ENCODE data around the gene ZCCHC7.
"Not testable (repeated sequence)": the region's sequence is repeated elsewhere in the genome, so short reads cannot be mapped to it uniquely, and the experiment has no call there.

ZCCHC7 gene

DNA sequence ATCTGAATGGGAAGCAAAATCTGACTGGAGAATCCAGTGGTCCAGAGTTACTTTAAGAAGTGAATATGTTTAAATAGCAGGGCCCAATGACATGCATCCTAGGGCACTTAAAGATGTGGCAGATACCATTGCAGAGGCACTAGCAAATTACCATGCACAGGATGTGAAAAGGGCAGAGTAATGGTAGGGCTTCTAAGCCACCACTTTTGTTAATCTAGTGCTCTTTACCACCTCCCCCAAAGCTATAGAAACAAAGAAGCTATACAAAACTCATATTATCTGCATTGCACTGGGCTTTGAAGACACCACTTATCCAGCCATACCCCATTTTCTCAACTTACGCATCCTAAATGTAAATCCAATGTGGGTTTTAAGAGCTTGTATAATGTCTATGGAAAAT, 81.2 kb downstream of the ZCCHC7 start:
- H3K27ac ChIP-seq, result no peak overlapping the region
- DNase-seq (ENCODE audit: low spot score), result no peak
- ChIA-PET CTCF (no interaction called here), POLR2A (ENCODE audit: low non-redundant PET) (no interaction called here)
- TF ChIP-seq, protein P1, sequence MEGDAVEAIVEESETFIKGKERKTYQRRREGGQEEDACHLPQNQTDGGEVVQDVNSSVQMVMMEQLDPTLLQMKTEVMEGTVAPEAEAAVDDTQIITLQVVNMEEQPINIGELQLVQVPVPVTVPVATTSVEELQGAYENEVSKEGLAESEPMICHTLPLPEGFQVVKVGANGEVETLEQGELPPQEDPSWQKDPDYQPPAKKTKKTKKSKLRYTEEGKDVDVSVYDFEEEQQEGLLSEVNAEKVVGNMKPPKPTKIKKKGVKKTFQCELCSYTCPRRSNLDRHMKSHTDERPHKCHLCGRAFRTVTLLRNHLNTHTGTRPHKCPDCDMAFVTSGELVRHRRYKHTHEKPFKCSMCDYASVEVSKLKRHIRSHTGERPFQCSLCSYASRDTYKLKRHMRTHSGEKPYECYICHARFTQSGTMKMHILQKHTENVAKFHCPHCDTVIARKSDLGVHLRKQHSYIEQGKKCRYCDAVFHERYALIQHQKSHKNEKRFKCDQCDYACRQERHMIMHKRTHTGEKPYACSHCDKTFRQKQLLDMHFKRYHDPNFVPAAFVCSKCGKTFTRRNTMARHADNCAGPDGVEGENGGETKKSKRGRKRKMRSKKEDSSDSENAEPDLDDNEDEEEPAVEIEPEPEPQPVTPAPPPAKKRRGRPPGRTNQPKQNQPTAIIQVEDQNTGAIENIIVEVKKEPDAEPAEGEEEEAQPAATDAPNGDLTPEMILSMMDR (conservative IDR thresholded peaks at IDR 0.05; ENCODE audit: low read depth), result no peak

DNA sequence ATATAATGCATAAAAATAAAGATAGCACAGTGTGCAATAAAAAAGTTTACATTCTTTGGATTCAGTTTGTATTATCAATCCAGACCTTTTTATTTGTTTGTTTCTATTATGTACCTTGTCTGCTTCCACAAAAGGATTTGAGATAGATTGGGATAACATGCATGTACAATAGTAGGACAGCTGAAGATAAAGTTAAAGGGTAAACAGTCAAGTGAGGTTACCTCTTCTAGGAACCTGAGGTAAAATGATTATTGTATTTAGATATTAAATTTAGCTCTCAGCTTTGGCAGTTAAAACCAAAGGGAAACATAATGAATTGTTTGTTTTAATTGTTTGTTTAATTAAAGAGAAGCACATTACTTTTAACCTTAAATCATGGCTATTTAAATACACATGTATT, 81.7 kb downstream of the ZCCHC7 start:
- ChIA-PET POLR2A (ENCODE audit: low non-redundant PET) (no interaction called here), CTCF (no interaction called here)
- no peak overlapping the region for H3K27ac ChIP-seq
- TF ChIP-seq, protein P1 (conservative IDR thresholded peaks at IDR 0.05; ENCODE audit: low read depth), result no peak
- no peak for DNase-seq (ENCODE audit: low spot score)

DNA sequence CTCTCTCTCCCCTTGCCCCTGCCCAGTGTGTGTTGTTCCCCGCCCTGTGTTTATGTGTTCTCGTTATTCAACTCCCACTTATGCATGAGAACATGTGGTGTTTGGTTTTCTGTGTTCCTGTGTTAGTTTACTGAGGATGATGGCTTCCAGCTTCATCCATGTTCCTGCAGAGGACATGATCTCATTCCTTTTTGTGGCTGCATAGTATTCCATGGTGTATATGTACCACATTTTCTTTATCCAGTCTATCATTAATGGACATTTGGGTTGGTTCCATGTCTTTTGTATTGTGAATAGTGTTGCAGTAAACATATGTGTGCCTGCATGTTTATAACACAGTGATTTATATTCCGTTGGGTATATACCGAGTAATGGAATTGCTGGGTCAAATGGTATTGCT, 83.1 kb downstream of the ZCCHC7 start:
- H3K27ac ChIP-seq; POLR2A ChIA-PET (ENCODE audit: low non-redundant PET); DNase-seq (ENCODE audit: low spot score): not testable (repeated sequence)
- CTCF ChIA-PET, result interaction anchor here (0.6 to 0.7 kb wide), 2 partner anchors 93 to 1751 kb away, joined by 3 read pairs; no protein-coding TSS in a partner anchor

DNA sequence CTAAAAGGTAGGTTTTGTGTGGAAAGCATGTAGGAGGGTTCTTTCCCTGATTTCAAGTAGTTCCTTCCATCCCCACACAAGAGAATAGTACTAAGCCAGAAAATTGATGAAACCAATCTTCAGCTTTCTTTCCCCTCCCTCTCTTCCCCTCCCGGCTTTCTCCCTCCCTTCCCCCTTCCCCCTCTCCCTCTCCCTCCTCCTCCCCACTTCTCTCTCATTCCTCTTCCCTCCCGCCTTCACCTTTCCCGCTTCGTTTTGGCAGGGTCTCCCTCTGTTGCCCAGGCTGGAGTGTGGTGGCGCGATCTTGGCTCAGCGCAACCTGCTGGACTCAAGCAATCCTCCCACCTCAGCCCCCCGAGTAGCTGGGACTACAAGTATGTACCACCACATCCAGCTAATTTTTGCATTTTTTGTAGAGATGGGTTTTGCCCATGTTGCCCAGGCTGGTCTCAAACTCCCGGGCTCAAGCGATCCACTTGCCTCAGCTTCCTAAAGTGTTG, 85.8 kb downstream of the ZCCHC7 start:
- H3K27ac ChIP-seq, result no peak overlapping the region
- POLR2A ChIA-PET (ENCODE audit: low non-redundant PET), result no interaction called here
- TF ChIP-seq, protein P1 (conservative IDR thresholded peaks at IDR 0.05; ENCODE audit: low read depth), result no peak
- no peak for DNase-seq (ENCODE audit: low spot score)
- CTCF ChIA-PET, result no interaction called here

DNA sequence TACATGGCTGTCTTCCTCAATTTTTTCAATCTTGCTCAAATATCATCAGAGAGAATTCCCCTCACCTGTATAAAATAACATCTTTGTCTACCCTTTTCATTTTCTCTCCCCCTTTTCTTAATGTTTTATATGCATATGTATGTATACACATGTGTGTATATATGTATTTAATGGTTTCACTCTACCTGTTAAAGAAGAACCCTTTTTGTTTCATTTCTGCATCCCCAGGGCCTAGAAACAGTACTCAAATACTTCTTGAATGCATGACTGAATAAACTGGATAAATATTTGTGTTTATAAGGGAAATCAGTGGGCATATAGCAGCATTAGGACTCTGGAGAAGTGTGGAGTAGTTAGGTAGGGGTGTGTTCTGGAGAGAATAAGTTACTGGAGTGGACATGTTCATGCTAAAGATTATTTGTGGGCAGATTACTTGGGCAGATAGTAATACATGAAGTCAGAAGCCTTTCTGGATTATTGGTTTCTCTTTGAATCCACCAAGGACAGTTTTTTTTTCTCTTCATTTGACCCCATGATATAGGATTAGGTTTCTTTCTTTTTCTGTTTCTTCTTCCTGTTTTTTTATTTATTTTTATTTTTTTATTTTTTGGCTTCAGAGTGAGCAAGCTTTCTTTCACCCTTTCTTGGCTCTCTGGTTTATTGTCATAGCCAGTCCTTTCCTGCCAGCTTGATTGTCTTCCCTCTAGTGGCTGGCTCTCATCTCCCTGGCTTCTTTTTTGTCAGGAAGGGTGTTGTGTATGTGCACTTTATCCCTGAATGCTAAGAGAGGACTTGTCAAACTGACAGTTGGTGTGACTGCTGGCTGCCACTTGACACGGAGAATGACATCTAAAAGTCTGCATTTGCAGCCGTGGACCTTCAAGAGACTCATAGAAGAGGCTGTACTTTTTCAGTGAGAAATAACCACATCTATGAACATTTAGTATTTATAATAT, 89.3 kb downstream of the ZCCHC7 start:
- no peak overlapping the region for H3K27ac ChIP-seq
- no peak for DNase-seq (ENCODE audit: low spot score)
- ChIA-PET CTCF (interaction anchor here (0.7 kb wide), 1 partner anchor 120 kb away, joined by 3 read pairs; no protein-coding TSS in a partner anchor), POLR2A (ENCODE audit: low non-redundant PET) (no interaction called here)
- TF ChIP-seq, protein P1 (conservative IDR thresholded peaks at IDR 0.05; ENCODE audit: low read depth), result no peak

DNA sequence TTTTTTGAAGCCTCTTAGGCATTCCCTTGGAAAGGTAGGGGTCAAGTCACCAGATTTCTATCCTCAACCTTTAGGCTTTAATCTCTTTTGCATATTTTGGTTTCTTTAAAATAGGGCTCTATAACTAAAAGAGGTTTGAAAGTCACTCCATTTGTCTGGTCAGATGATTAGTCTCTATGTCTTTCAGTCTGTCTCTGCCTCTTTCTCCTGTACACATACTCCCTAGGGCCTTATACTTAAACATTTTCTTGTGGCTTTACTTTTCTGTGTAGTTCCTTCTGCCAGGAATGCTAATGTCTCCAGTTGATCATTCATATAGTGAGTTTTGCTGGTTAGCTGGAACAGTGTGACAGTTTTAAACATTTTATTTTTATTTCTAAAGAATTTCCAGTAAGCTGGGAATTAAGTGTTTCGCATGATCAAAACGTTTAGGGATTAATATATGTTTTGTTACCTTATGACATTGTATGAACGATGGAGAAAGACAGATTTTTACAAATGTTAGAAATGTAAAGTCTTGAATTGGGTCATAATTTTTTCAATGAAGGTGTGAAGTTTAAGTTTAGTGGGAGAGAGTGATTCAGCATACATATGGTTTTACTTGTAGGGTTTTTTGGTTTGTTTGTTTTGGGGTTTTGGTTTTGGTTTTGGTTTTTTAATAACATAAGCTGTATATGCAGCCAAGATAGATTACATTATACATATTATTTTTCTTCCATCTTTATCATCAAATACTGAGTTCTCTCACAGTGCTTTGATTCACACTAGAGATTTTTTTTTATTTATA, 90.6 kb downstream of the ZCCHC7 start:
- ChIA-PET CTCF (no interaction called here), POLR2A (ENCODE audit: low non-redundant PET) (no interaction called here)
- TF ChIP-seq, protein P1 (conservative IDR thresholded peaks at IDR 0.05; ENCODE audit: low read depth), result no peak
- no peak overlapping the region for H3K27ac ChIP-seq
- DNase-seq (ENCODE audit: low spot score), result no peak
